Measurements from ENCODE around the gene SRGAP2C.
"Not testable (repeated sequence)": the region's sequence is repeated elsewhere in the genome, so short reads cannot be mapped to it uniquely, and the experiment has no call there.

Gene SRGAP2C

GRCh38 chr1:121413821-121414220 is 229.0 kb downstream of the SRGAP2C start:
- DNase-seq (ENCODE audit: low read depth), result no peak
- no peak for TF ChIP-seq CTCF (IDR thresholded peaks at IDR 0.05; ENCODE audit: control insufficient read depth, insufficient read depth, low read depth, low read length, missing control alignments)
- H3K4me3 ChIP-seq (ENCODE audit: control insufficient read depth, low read depth, low read length), result no peak overlapping the region

- no peak for TF ChIP-seq CTCF (IDR thresholded peaks at IDR 0.05; ENCODE audit: control insufficient read depth, insufficient read depth, low read depth, low read length, missing control alignments)
- H3K4me3 ChIP-seq (ENCODE audit: control insufficient read depth, low read depth, low read length), result no peak overlapping the region
- no peak for DNase-seq (ENCODE audit: low read depth)
These were observed 230.1 kb downstream of the SRGAP2C start for GRCh38 chr1:121414905-121415304.

- DNase-seq (ENCODE audit: low read depth), result no peak
- no peak for TF ChIP-seq CTCF (IDR thresholded peaks at IDR 0.05; ENCODE audit: control insufficient read depth, insufficient read depth, low read depth, low read length, missing control alignments)
- no peak overlapping the region for H3K4me3 ChIP-seq (ENCODE audit: control insufficient read depth, low read depth, low read length)
These were observed 232.6 kb downstream of the SRGAP2C start for GRCh38 chr1:121417325-121417923.

- TF ChIP-seq CTCF (IDR thresholded peaks at IDR 0.05; ENCODE audit: control insufficient read depth, insufficient read depth, low read depth, low read length, missing control alignments), result no peak
- no peak overlapping the region for H3K4me3 ChIP-seq (ENCODE audit: control insufficient read depth, low read depth, low read length)
- DNase-seq (ENCODE audit: low read depth), result no peak
These were observed 233.7 kb downstream of the SRGAP2C start for GRCh38 chr1:121418369-121419049.

GRCh38 chr1:121419050-121419615 is 234.4 kb downstream of the SRGAP2C start:
- DNase-seq (ENCODE audit: low read depth); H3K4me3 ChIP-seq (ENCODE audit: control insufficient read depth, low read depth, low read length): not testable (repeated sequence)

GRCh38 chr1:121421490-121421889 is 236.7 kb downstream of the SRGAP2C start:
- not testable (repeated sequence) for DNase-seq (ENCODE audit: low read depth); H3K4me3 ChIP-seq (ENCODE audit: control insufficient read depth, low read depth, low read length)

- not testable (repeated sequence) for H3K4me3 ChIP-seq (ENCODE audit: control insufficient read depth, low read depth, low read length); DNase-seq (ENCODE audit: low read depth)
These were observed 239.2 kb downstream of the SRGAP2C start for GRCh38 chr1:121423956-121424355.

GRCh38 chr1:121433517-121433916 is 248.7 kb downstream of the SRGAP2C start:
- DNase-seq (ENCODE audit: low read depth); H3K4me3 ChIP-seq (ENCODE audit: control insufficient read depth, low read depth, low read length): not testable (repeated sequence)

- not testable (repeated sequence) for DNase-seq (ENCODE audit: low read depth); H3K4me3 ChIP-seq (ENCODE audit: control insufficient read depth, low read depth, low read length)
These were observed 254.1 kb downstream of the SRGAP2C start for GRCh38 chr1:121438862-121439261.

Measured in AG09309 (cell line).